ENCODE data around the gene CYP2C8. TPM values are rescaled to one million over a fixed set of nuclear protein-coding genes. Genes with fewer than 3 reads are reported as not detected.
"Not testable (repeated sequence)": the region's sequence is repeated elsewhere in the genome, so short reads cannot be mapped to it uniquely, and the experiment has no call there.

Gene CYP2C8
- total RNA-seq, 1 experiment from 2014 or later: 0.75 TPM

DNA sequence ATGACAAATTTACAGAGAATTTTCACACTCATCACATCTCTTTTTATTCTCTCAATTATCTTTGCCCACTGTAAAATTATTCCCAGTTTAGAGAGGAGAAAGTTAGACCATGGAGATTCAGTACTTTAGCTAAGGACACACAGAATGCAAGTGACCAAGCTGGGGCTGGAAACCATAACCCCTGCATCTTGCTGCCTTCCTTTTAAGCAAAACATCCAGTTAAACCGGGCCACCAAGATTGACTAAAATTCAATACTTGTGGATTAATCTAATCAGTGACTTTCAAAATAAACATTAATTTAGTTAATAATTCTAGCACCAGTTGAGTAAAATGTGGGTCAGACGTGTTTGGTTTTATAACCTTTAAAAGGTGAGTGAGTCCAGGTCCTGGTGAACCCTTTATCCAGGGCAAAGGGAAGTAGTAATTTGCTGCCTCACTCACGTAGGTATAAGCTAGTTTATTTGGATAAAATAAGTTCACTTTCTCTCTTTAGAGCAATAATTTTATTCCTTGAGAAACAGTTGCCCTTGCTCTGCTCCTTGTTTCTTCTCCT, 1.9 kb upstream of the CYP2C8 start:
- Histone ChIP-seq H3K4me1 (no peaks in the 10 kb centered on the region), H3K4me3 (ENCODE audit: low read depth, low read length) (no peak overlapping the region), H3K36me3 (ENCODE audit: control insufficient read depth, insufficient read depth, low read length) (no peaks in the 10 kb centered on the region), H3K9me3 (no peaks in the 10 kb centered on the region), H3K27me3 (replicated peaks; ENCODE audit: control insufficient read depth, insufficient read depth, low read length) (no peaks in the 10 kb centered on the region)
- POLR2A ChIA-PET: no interaction called here
- Mint-ChIP-seq H3K27me3 (ENCODE audit: insufficient read depth, unreplicated experiment) (no peaks in the 10 kb centered on the region), H3K36me3 (ENCODE audit: insufficient read depth, unreplicated experiment) (no peaks in the 10 kb centered on the region), H3K4me3 (ENCODE audit: unreplicated experiment) (no peak overlapping the region), H3K9me3 (ENCODE audit: unreplicated experiment) (peaks cover 2% of the 10 kb centered on the region), H3K4me1 (ENCODE audit: low read depth, unreplicated experiment) (no peaks in the 10 kb centered on the region), H3K27ac (ENCODE audit: unreplicated experiment) (no peak overlapping the region)
- intact Hi-C loops (cut with micrococcal nuclease; ENCODE audit: unreplicated experiment): no loop called here
- BruUV-seq (replicated peaks): no TSS peak
- DNase-seq: no peak
- CTCF ChIA-PET: no interaction called here
- TF ChIP-seq, protein P1, sequence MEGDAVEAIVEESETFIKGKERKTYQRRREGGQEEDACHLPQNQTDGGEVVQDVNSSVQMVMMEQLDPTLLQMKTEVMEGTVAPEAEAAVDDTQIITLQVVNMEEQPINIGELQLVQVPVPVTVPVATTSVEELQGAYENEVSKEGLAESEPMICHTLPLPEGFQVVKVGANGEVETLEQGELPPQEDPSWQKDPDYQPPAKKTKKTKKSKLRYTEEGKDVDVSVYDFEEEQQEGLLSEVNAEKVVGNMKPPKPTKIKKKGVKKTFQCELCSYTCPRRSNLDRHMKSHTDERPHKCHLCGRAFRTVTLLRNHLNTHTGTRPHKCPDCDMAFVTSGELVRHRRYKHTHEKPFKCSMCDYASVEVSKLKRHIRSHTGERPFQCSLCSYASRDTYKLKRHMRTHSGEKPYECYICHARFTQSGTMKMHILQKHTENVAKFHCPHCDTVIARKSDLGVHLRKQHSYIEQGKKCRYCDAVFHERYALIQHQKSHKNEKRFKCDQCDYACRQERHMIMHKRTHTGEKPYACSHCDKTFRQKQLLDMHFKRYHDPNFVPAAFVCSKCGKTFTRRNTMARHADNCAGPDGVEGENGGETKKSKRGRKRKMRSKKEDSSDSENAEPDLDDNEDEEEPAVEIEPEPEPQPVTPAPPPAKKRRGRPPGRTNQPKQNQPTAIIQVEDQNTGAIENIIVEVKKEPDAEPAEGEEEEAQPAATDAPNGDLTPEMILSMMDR (IDR thresholded peaks at IDR 0.05; ENCODE audit: insufficient read depth in 1 of 2, low read depth in 1 of 2, low read length in 1 of 2, severe bottlenecking in 1 of 2, unreplicated experiment in 1 of 2): no peak

DNA sequence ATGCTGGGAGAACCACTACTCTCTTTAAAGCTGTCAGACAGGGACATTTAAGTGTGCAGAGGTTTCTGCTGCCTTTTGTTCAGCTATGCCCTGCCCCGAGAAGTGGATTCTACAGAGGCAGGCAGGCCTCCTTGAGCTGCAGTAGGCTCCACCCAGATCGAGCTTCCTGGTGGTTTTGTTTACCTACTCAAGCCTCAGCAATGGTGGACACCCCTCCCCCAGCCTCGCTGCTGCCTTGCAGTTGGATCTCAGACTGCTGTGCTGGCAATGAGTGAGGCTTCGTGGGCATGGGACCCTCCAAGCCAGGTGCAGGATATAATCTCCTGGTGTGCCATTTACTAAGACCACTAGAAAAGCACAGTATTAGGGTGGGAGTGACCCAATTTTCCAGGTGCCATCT, 5.2 kb downstream of the CYP2C8 start:
- CTCF ChIA-PET; POLR2A ChIA-PET; H3K27me3 ChIP-seq (replicated peaks; ENCODE audit: control insufficient read depth, insufficient read depth, low read length); H3K9me3 Mint-ChIP-seq (ENCODE audit: unreplicated experiment); intact Hi-C loops (cut with micrococcal nuclease; ENCODE audit: unreplicated experiment); H3K27me3 Mint-ChIP-seq (ENCODE audit: insufficient read depth, unreplicated experiment); H3K27ac Mint-ChIP-seq (ENCODE audit: unreplicated experiment); H3K36me3 Mint-ChIP-seq (ENCODE audit: insufficient read depth, unreplicated experiment); H3K4me3 Mint-ChIP-seq (ENCODE audit: unreplicated experiment); H3K4me1 Mint-ChIP-seq (ENCODE audit: low read depth, unreplicated experiment); BruUV-seq (replicated peaks); H3K4me3 ChIP-seq (ENCODE audit: low read depth, low read length); DNase-seq; H3K4me1 ChIP-seq; H3K9me3 ChIP-seq; H3K36me3 ChIP-seq (ENCODE audit: control insufficient read depth, insufficient read depth, low read length): not testable (repeated sequence)

DNA sequence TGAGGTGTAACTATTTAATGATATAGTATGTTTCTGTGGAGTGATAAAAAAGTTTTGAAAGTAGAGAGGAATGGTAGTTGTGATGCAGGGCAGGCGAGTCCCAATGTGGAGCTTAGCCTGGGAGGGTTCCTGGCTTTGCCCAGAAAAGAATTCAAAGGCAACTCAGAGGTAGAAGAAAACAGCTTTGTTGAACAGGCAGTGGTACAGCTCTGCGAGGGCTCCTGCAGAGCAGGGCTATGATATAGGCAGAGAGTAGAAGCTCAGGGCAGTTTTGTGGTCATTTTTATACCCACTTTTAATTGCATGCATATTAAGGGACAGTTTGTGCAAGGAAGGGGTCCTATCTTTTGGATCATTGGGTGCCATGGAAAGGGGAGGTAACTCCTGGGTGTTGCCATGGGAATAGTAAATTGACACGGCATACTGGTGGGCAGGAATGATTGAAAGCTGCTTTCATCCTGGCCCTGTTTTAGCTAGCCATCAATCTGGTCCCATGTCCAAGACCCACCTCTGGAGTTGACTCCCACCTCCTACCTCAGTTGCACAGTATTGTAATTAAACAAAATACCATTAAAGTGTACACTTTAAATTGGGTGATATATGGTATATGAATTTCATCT, 12.4 kb downstream of the CYP2C8 start:
- H3K27me3 ChIP-seq (replicated peaks; ENCODE audit: control insufficient read depth, insufficient read depth, low read length): no peaks in the 10 kb centered on the region
- H3K4me1 ChIP-seq: no peaks in the 10 kb centered on the region
- Mint-ChIP-seq H3K27ac (ENCODE audit: unreplicated experiment) (no peak overlapping the region), H3K4me3 (ENCODE audit: unreplicated experiment) (no peak overlapping the region), H3K36me3 (ENCODE audit: insufficient read depth, unreplicated experiment) (no peaks in the 10 kb centered on the region), H3K9me3 (ENCODE audit: unreplicated experiment) (no peaks in the 10 kb centered on the region), H3K27me3 (ENCODE audit: insufficient read depth, unreplicated experiment) (no peaks in the 10 kb centered on the region), H3K4me1 (ENCODE audit: low read depth, unreplicated experiment) (no peaks in the 10 kb centered on the region)
- no peak for DNase-seq
- TF ChIP-seq, protein P1 (IDR thresholded peaks at IDR 0.05; ENCODE audit: insufficient read depth in 1 of 2, low read depth in 1 of 2, low read length in 1 of 2, severe bottlenecking in 1 of 2, unreplicated experiment in 1 of 2): no peak
- no TSS peak for BruUV-seq (replicated peaks)
- no peaks in the 10 kb centered on the region for H3K36me3 ChIP-seq (ENCODE audit: control insufficient read depth, insufficient read depth, low read length)
- intact Hi-C loops (cut with micrococcal nuclease; ENCODE audit: unreplicated experiment): no loop called here
- POLR2A ChIA-PET: no interaction called here
- H3K4me3 ChIP-seq (ENCODE audit: low read depth, low read length): no peak overlapping the region
- peaks cover 4% of the 10 kb centered on the region; the same call in 1 of the 2 replicates for H3K9me3 ChIP-seq
- CTCF ChIA-PET: interaction anchor here (0.6 kb wide), 1 partner anchor 1410 kb away, joined by 3 read pairs; no protein-coding TSS in a partner anchor

All from Caco-2 (cell line).